GM12892 (cell line): ENCODE results near the gene FAM98B.

Experiments
- POLR2A ChIP-seq: IDR thresholded peaks from 2 replicates; pipeline ENCODE4 v1.6.1; 2011; ENCODE audit warnings: low read depth, low read length, control low read depth
- POLR2AphosphoS5 ChIP-seq: IDR thresholded peaks from 2 replicates; pipeline ENCODE4 v1.6.1; 2011; ENCODE audit warnings: low read depth, low read length, control low read depth

DNA sequence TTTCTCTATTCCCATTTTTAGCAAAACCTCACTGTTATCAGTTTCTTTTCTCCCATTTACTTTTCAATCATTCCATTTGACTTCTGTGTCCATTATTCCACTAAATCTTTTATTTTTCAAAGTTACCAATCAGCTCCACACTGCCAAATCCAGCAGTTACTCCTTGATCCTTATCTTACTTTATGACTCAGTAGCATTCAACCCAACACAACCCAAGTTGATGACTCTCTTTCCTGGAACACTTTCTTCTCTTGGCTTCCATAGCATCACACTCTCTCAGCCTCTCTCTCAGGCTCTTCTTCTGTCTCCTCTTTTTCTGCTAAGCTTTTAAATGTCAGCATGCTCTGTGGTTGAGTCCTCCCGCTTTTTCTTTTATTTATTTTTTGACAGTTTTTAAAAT is 74.4 kb downstream of the FAM98B start:
- TF ChIP-seq POLR2AphosphoS5 (no peak), POLR2A (no peak)
